Mesenchymal stem cell (in vitro differentiated cells and primary cell): ENCODE measurements around the gene NCOA6. TPM values are rescaled to one million over a fixed set of nuclear protein-coding genes. Genes with fewer than 3 reads are reported as not detected.

ENCODE experiments used
- DNase-seq: peaks from one replicate; pipeline ENCODE4 v3.0.0-alpha.2; 2013
- H2AFZ ChIP-seq: one replicate; pipeline ENCODE4 v1.6.1; 2013; ENCODE audit warnings: low read depth, mild to moderate bottlenecking, control low read depth, inconsistent platforms, low read length, moderate library complexity
- H2AK5ac ChIP-seq: 2 replicates; pipeline ENCODE4 v1.6.1; 2013; ENCODE audit warnings: low read length, moderate library complexity, mild to moderate bottlenecking, inconsistent platforms; ENCODE audit not compliant: severe bottlenecking
- H2BK120ac ChIP-seq: one replicate; pipeline ENCODE4 v1.6.1; 2013; ENCODE audit warnings: low read depth, mild to moderate bottlenecking, inconsistent platforms, low read length, moderate library complexity
- H2BK12ac ChIP-seq, 2 experiments: one replicate each; pipeline ENCODE4 v1.6.1; 2013; ENCODE audit warnings: inconsistent platforms in 2 of 2, low read length in 2 of 2, mild to moderate bottlenecking in 2 of 2, moderate library complexity in 2 of 2, control low read depth in 1 of 2
- H2BK15ac ChIP-seq: one replicate; pipeline ENCODE4 v1.6.1; 2013; ENCODE audit warnings: mild to moderate bottlenecking, low read depth, inconsistent platforms; ENCODE audit not compliant: poor library complexity, severe bottlenecking
- H2BK5ac ChIP-seq: 2 replicates; pipeline ENCODE4 v1.6.1; 2013; ENCODE audit warnings: low read depth, mild to moderate bottlenecking, low read length, control low read depth, inconsistent platforms; ENCODE audit not compliant: poor library complexity, severe bottlenecking
- H3K14ac ChIP-seq, 2 experiments: one replicate each; pipeline ENCODE4 v1.6.1; 2013; ENCODE audit warnings: inconsistent platforms in 2 of 2, low read length in 2 of 2, control low read depth in 1 of 2, mild to moderate bottlenecking in 1 of 2, moderate library complexity in 1 of 2
- H3K18ac ChIP-seq, 2 experiments: one replicate each; pipeline ENCODE4 v1.6.1; 2013; ENCODE audit warnings: inconsistent platforms in 2 of 2, low read length in 2 of 2, control low read depth in 1 of 2, low read depth in 1 of 2, mild to moderate bottlenecking in 1 of 2
- H3K23ac ChIP-seq, 2 experiments: one replicate each; pipeline ENCODE4 v1.6.1; 2013; ENCODE audit warnings: inconsistent platforms in 2 of 2, low read length in 2 of 2, mild to moderate bottlenecking in 2 of 2, moderate library complexity in 2 of 2, control low read depth in 1 of 2
- H3K27ac ChIP-seq: 2 replicates; pipeline ENCODE4 v1.5.1; 2013; ENCODE audit warnings: mild to moderate bottlenecking, moderate library complexity, low read length, control low read depth, inconsistent platforms; ENCODE audit not compliant: poor library complexity, severe bottlenecking
- H3K27me3 ChIP-seq, 2 experiments: 2 replicates each; pipeline versions ENCODE4 v1.6.1 to v1.7.0; 2013; ENCODE audit warnings: low read length in 2 of 2, mild to moderate bottlenecking in 2 of 2, moderate library complexity in 2 of 2, control low read depth in 1 of 2, inconsistent platforms in 1 of 2; ENCODE audit not compliant: control insufficient read depth in 1 of 2, insufficient read depth in 1 of 2
- H3K36me3 ChIP-seq, 2 experiments: 2 replicates each; pipeline versions ENCODE4 v1.6.1 to v1.7.0; 2013; ENCODE audit warnings: low read length in 2 of 2, control low read depth in 1 of 2, inconsistent platforms in 1 of 2, low read depth in 1 of 2, mild to moderate bottlenecking in 1 of 2; ENCODE audit not compliant: insufficient read depth in 2 of 2, control insufficient read depth in 1 of 2
- H3K4ac ChIP-seq, 2 experiments: one replicate each; pipeline ENCODE4 v1.6.1; 2013; ENCODE audit warnings: inconsistent platforms in 2 of 2, low read length in 2 of 2, mild to moderate bottlenecking in 2 of 2, moderate library complexity in 2 of 2, control low read depth in 1 of 2, low read depth in 1 of 2
- H3K4me1 ChIP-seq: 2 replicates; pipeline ENCODE4 v1.6.1; 2013; ENCODE audit warnings: low read depth, low read length, control low read depth; ENCODE audit not compliant: control insufficient read depth, insufficient read depth
- H3K4me2 ChIP-seq: 2 replicates; pipeline ENCODE4 v1.6.1; 2013; ENCODE audit warnings: low read length, mild to moderate bottlenecking, inconsistent platforms; ENCODE audit not compliant: poor library complexity, severe bottlenecking
- H3K4me3 ChIP-seq, 2 experiments: 2 replicates each; pipeline versions ENCODE4 v1.5.1 to v1.7.0; 2013; ENCODE audit warnings: low read length in 2 of 2, mild to moderate bottlenecking in 2 of 2, control low read depth in 1 of 2, low read depth in 1 of 2; ENCODE audit not compliant: insufficient read depth in 1 of 2
- H3K79me1 ChIP-seq: replicated peaks from 2 replicates; pipeline ENCODE4 v1.6.1; 2013; ENCODE audit warnings: mild to moderate bottlenecking, control low read depth, low read length, inconsistent platforms; ENCODE audit not compliant: poor library complexity, severe bottlenecking
- H3K9ac ChIP-seq: 2 replicates; pipeline ENCODE4 v1.7.0; 2013; ENCODE audit warnings: mild to moderate bottlenecking, low read length, moderate library complexity
- H3K9me3 ChIP-seq: 2 replicates; pipeline ENCODE4 v1.7.0; 2013; ENCODE audit warnings: mild to moderate bottlenecking, low read length; ENCODE audit not compliant: control insufficient read depth
- H4K8ac ChIP-seq: one replicate; pipeline ENCODE4 v1.6.1; 2013; ENCODE audit warnings: inconsistent platforms, mild to moderate bottlenecking, low read length, moderate library complexity
- H4K91ac ChIP-seq: one replicate; pipeline ENCODE4 v1.6.1; 2013; ENCODE audit warnings: mild to moderate bottlenecking, low read length, inconsistent platforms
- WGBS: methylation state at CpG from one replicate; pipeline ENCODE4 v1.1.7; 2013; ENCODE audit warnings: mixed read lengths; 5-methylcytosine and 5-hydroxymethylcytosine counted together
- small RNA-seq: library from polyadenylated mRNA; stranded (forward); fragments of <200 nt; extraction: miRNeasy Mini kit (QIAGEN cat#:217004); gene quantifications from one replicate; pipeline ENCODE3, GENCODE V24; 2013; ENCODE audit warnings: low read depth

Gene NCOA6

DNA sequence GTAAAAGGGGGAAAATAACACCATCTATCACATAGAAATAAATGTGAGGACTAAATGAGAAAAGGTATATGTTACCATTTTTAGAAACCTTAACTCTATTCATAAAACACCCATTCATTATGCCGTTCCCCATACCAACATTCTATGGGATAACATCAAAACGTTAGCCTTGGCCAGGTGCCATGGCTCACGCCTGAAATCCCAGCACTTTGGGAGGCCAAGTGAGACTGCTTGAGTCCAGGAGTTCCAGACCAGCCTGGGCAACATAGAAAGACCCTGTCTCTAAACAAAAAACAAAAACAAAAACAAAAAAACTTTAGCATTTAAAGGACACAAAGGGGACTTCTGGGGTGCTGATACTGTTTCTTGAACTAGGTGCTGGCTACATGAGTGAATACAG lies 149.9 kb downstream of the NCOA6 start:
- peak overlapping the region; percentile 5 for H2BK120ac ChIP-seq
- no peaks in the 10 kb centered on the region for H3K9me3 ChIP-seq
- H3K14ac ChIP-seq: no peak overlapping the region
- WGBS: 77% methylated on average over 3 of the region's 3 CpGs
- H2BK5ac ChIP-seq: no peak overlapping the region
- no peak overlapping the region for H3K4me2 ChIP-seq
- no peak overlapping the region for H4K8ac ChIP-seq
- no peaks in the 10 kb centered on the region for H3K27me3 ChIP-seq
- H2BK12ac ChIP-seq: no peak overlapping the region
- no peaks in the 10 kb centered on the region for H3K36me3 ChIP-seq
- peaks cover 9% of the 10 kb centered on the region for H3K79me1 ChIP-seq
- no peak overlapping the region for H3K18ac ChIP-seq
- no peak overlapping the region for H3K23ac ChIP-seq
- H2AK5ac ChIP-seq: no peak overlapping the region
- H3K9ac ChIP-seq: peak overlapping the region; percentile 84
- no peak overlapping the region for H3K27ac ChIP-seq
- H3K4me3 ChIP-seq: peak overlapping the region in 1 of 2 experiments; percentile 84
- no peak overlapping the region for H4K91ac ChIP-seq
- no peak for DNase-seq
- H3K4me1 ChIP-seq: peaks cover 2% of the 10 kb centered on the region
- no peak overlapping the region for H2AFZ ChIP-seq
- no peak overlapping the region for H2BK15ac ChIP-seq
- H3K4ac ChIP-seq: no peak overlapping the region

GRCh38 chr20:34673412-34673811 lies 152.0 kb downstream of the NCOA6 start:
- Histone ChIP-seq H3K4ac (no peak overlapping the region), H2BK12ac (no peak overlapping the region), H3K27me3 (no peaks in the 10 kb centered on the region), H3K79me1 (peaks cover 11% of the 10 kb centered on the region), H3K4me3 (no peak overlapping the region), H2BK120ac (no peak overlapping the region), H4K8ac (no peak overlapping the region), H3K18ac (no peak overlapping the region), H2BK5ac (no peak overlapping the region), H3K4me2 (no peak overlapping the region), H3K9me3 (no peaks in the 10 kb centered on the region), H2AFZ (no peak overlapping the region), H3K9ac (no peak overlapping the region), H4K91ac (no peak overlapping the region), H3K36me3 (no peaks in the 10 kb centered on the region), H3K23ac (no peak overlapping the region), H3K14ac (no peak overlapping the region), H2AK5ac (no peak overlapping the region), H3K27ac (no peak overlapping the region), H3K4me1 (peaks cover 2% of the 10 kb centered on the region), H2BK15ac (no peak overlapping the region)
- WGBS: 96% methylated on average over 5 of the region's 5 CpGs
- no peak for DNase-seq

DNA sequence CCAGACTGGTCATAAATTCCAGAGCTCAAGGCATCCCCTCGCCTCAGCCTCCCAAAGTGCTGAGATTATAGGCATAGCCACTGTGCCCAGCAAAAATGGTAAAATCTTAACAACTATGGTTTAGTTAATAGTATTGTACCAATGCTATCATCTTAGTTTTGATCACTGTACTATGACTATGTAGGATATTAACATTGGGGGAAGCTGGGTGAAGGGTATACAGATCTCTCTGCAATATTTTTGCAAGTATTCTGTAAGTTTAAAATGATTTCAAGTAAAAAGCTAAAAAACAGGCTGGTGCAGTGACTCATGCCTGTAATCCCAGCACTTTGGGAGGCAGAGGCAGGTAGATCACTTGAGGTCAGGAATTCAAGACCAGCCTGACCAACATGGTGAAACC lies 156.4 kb downstream of the NCOA6 start:
- H3K4me1 ChIP-seq: no peaks in the 10 kb centered on the region
- no peak overlapping the region for H4K8ac ChIP-seq
- H3K4ac ChIP-seq: no peak overlapping the region
- H3K79me1 ChIP-seq: peaks cover 20% of the 10 kb centered on the region
- no peaks in the 10 kb centered on the region for H3K36me3 ChIP-seq
- H2BK5ac ChIP-seq: no peak overlapping the region
- H2BK12ac ChIP-seq: no peak overlapping the region
- no peak overlapping the region for H3K18ac ChIP-seq
- H2BK15ac ChIP-seq: no peak overlapping the region
- no CpG with 5 or more reads among the region's 1 CpG for WGBS
- no peak overlapping the region for H3K27ac ChIP-seq
- no peak overlapping the region for H4K91ac ChIP-seq
- H2AFZ ChIP-seq: no peak overlapping the region
- no peak overlapping the region for H3K4me3 ChIP-seq
- H3K9me3 ChIP-seq: no peaks in the 10 kb centered on the region
- no peak for DNase-seq
- H2BK120ac ChIP-seq: no peak overlapping the region
- no peaks in the 10 kb centered on the region for H3K27me3 ChIP-seq
- H2AK5ac ChIP-seq: no peak overlapping the region
- no peak overlapping the region for H3K23ac ChIP-seq
- H3K9ac ChIP-seq: no peak overlapping the region
- no peak overlapping the region for H3K4me2 ChIP-seq
- H3K14ac ChIP-seq: no peak overlapping the region

Small RNA genes lying within 50 kb of the gene (small RNA-seq; reads per million reads assigned to genes)
- gene AL118520.1: not detected
